Measurements from ENCODE around the gene GOPC.

DNA sequence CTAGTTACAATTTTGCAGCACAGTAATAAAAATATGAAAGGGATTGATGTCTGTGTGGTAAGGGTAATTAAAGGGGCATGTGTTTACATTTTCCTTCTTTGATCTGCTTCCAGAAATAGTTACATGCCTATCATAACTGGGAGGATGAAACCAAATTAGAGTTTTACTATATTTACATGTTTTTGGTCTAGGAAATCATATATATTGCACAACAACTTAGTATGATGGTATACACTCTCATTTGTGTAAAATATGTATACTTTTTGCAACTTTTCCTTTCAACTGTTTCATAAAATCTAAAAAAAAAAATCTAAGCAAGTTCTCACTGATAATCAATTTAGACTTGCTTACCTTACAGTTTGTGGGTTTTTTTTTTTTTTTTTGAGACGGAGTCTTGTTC lies 87.7 kb downstream of the GOPC start:
- TF ChIP-seq JUND (IDR thresholded peaks at IDR 0.05; ENCODE audit: low read length) = no peak
- TF ChIP-seq, protein P1, sequence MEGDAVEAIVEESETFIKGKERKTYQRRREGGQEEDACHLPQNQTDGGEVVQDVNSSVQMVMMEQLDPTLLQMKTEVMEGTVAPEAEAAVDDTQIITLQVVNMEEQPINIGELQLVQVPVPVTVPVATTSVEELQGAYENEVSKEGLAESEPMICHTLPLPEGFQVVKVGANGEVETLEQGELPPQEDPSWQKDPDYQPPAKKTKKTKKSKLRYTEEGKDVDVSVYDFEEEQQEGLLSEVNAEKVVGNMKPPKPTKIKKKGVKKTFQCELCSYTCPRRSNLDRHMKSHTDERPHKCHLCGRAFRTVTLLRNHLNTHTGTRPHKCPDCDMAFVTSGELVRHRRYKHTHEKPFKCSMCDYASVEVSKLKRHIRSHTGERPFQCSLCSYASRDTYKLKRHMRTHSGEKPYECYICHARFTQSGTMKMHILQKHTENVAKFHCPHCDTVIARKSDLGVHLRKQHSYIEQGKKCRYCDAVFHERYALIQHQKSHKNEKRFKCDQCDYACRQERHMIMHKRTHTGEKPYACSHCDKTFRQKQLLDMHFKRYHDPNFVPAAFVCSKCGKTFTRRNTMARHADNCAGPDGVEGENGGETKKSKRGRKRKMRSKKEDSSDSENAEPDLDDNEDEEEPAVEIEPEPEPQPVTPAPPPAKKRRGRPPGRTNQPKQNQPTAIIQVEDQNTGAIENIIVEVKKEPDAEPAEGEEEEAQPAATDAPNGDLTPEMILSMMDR (IDR thresholded peaks at IDR 0.05; ENCODE audit: control extremely low read depth in 1 of 3, insufficient read depth in 1 of 3, low read depth in 1 of 3, low read length in 3 of 3) = no peak
- TF ChIP-seq SP1 (IDR thresholded peaks at IDR 0.05; ENCODE audit: low read depth, low read length) = no peak
- TF ChIP-seq FOSL1 (IDR thresholded peaks at IDR 0.05; ENCODE audit: insufficient read depth, low read depth, low read length) = no peak
- no peak for TF ChIP-seq POLR2AphosphoS5 (IDR thresholded peaks at IDR 0.05; ENCODE audit: low read depth, low read length)
- TF ChIP-seq SIN3A (conservative IDR thresholded peaks at IDR 0.05 in 1 of 2, IDR thresholded peaks at IDR 0.05 in 1 of 2; ENCODE audit: low read depth in 1 of 2, low read length in 2 of 2) = no peak
- no peak for TF ChIP-seq RAD21 (IDR thresholded peaks at IDR 0.05 in 1 of 2, conservative IDR thresholded peaks at IDR 0.05 in 1 of 2; ENCODE audit: low read depth in 2 of 2, low read length in 2 of 2)
- TF ChIP-seq EP300 (IDR thresholded peaks at IDR 0.05; ENCODE audit: borderline replicate concordance in 1 of 2, low read depth in 2 of 2, low read length in 2 of 2) = no peak
- no peak for TF ChIP-seq CEBPB (IDR thresholded peaks at IDR 0.05; ENCODE audit: low read depth, low read length)
- TF ChIP-seq POLR2A (IDR thresholded peaks at IDR 0.05; ENCODE audit: control extremely low read depth in 1 of 2, low read depth in 2 of 2, low read length in 2 of 2) = no peak
